HG03575 (cell line): Measurements from ENCODE around the gene PUS1.
"Not testable (repeated sequence)": the region's sequence is repeated elsewhere in the genome, so short reads cannot be mapped to it uniquely, and the experiment has no call there.

Source experiments
- ATAC-seq: cut with Tn5 transposase; IDR thresholded peaks from one replicate; pipeline ENCODE4 v1.9.1; 2021; ENCODE audit not compliant: unreplicated experiment, insufficient number of reproducible peaks, low FRiP score; ENCODE audit errors: extremely low read depth

Gene PUS1

DNA sequence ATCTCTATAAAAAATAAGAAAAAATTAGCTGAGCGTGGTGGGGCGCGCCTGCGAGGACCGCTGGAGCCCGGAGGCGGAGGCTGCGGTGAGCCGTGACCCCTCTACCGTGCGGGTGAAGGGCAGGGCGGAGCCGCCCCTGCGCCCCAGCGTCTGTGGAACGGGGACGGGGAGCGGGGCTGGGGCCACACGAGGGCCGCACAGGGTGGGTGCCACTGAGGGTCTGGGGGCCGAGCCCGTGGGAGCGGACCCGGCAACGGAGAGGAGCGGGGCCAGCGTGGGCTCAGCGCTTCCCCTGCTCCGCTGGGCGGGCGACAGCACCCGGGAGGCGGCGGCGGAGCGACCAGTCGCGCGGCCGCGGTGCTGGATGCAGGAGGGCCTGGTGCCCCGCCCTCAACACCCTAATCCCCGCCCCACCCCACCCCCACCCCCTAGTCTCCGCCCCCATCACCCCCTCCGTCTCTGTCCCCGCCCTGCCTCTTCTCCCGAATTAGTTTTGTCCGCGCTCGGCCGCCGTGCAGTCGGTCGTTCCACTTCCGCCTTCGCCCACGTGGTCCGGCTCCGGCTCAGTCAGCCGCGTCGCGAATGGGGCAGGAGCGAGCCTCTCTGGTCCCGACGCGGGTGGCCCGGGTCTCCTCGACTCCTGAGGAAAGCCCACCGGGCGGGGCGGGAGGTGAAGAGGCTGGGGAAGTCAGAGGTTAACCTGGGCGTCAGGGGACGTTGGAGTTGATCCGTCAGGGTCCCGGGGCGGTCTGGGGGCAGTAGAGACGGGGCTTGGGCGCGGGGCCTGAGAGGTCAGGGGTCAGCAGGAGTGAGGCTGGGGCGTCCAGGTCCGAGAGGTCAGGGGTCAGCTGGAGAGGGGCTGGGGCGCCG, at the start of gene PUS1:
Gene PUS1 (plus strand): TSS at position 566 of the 870 bp plus-strand sequence. CDS start 447 bp downstream, outside the sequence.
- ATAC-seq: no peak

DNA sequence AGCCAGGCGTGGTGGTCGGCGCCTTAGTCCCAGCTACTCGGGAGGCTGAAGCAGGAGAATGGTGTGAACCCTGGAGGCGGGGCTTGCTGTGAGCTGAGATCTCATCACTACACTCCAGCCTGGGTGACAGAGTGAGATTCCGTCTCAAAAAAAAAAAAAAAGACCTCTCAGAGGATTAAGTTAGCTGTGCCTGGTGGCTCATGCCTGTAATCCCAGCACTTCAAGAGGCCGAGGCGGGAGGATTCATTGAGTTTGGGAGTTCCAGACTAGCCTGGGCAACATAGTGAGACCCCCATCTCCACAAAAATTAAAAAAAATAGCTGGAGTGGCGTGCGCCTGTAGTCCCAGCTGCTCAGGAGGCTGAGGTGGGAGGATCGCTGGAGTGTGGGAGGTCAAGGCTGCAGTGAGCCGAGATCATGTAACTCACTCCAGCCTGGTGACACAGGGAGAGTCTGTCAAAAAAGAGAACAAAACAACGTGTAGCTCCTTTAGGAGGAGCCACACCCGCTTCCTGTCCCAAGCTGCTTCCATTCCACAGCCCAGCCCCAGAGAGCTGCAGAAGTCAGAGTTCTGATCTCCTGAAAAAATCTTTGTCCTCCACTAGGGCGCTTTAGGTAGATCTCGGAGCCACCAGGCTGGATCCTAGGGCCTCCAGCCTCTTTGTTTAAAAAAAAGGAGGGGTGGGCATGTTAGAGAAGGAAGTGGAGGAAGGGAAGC, 46.1 kb upstream of the PUS1 start:
- ATAC-seq: no peak

DNA sequence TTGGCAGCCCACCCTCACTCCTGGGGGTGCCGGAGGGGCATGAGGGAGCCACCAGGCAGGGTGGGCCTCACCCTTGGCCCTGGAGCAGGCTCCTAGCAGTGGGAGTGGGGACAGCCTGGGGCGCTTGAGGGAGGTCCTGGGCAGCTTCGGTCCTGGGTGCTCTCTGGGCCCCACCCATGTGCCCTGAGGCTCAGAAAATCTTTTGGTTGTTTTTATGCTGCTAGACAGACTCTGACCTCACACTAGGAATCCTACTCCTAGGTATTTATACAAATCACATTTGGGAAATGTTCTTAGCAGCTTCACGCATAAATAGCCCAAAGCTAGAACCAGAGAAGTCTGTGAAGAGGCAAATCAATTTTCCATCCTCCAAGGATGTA, 45.6 kb upstream of the PUS1 start:
- ATAC-seq: no peak

DNA sequence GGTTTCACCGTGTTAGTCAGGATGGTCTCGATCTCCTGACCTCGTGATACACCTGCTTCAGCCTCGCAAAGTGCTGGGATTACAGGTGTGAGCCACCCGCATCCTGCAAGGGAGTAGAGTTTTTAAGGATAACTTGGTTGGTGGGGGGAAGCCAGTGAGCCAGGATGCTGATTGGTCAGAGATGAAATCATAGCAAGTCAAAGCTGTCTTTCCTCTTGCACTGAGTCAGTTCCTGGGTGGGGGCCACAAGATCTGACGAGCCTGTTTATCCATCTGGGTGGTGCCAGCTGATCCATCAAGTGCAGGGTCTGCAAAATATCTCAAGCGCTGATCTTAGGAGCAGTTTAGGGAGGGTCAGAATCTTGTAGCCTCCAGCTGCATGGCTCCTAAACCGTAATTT, 44.0 kb upstream of the PUS1 start:
- not testable (repeated sequence) for ATAC-seq

GRCh38 chr12:131885543-131886057, 43.5 kb upstream of the PUS1 start:
- no peak for ATAC-seq

DNA sequence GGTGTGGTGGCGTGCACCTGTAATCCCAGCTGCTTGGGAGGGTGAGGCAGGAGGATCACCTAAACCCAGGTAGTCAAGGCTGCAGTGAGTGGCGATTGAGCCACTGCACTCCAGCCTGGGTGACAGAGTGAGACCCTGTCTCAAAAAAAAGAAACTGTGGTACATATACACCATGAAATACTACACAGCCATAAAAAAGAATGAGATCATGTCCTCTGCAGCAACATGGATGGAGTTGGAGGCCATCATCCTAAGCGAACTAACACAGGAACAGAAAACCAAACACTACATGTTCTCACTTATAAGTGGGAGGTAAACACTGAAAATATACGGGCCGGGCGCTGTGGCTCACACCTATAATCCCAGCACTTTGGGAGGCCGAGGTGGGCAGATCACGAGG, 37.4 kb upstream of the PUS1 start:
- not testable (repeated sequence) for ATAC-seq

DNA sequence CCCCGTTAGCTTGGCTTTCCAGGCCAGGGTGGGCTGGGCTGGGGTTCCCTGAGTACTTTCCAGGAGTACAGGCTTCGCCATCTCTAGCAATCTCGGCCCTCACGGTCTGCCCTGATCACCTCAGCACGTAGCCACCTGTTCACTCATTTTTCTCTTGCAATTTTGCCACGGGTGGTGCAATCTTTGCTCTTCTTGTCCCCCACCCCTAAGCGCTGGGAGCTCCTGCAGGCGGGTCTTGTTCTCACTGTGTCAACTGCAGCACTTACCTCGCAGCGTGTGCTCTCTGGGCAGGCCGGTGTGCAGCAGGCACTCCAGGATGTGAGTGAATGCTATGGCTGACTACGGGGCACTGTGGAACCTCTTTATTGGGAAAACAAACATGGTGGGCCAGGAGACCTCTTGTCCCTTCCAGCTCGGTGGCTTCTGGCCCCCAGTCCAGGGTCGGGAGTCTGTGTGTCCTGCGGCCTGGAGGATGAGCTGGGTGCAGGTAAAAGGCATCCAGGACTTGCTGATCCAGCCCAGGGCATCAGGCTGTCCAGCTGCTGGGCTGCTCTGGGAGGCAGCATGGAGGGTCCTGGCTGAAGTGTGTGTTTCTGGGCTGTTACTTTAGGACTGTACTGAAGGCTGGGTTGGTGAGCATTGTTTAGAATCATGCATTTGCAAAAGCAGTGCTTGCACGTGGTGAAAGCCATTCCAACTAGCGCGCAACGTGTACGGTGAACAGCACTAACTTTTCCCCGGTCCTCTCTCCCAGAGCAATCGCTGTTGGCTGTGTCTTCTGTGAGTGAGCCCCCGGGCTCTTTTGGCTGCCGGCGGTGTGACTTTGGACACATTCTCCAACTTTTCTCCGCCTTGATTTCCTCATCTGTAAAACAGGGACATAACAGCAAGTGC, 36.1 kb upstream of the PUS1 start:
- ATAC-seq: no peak

DNA sequence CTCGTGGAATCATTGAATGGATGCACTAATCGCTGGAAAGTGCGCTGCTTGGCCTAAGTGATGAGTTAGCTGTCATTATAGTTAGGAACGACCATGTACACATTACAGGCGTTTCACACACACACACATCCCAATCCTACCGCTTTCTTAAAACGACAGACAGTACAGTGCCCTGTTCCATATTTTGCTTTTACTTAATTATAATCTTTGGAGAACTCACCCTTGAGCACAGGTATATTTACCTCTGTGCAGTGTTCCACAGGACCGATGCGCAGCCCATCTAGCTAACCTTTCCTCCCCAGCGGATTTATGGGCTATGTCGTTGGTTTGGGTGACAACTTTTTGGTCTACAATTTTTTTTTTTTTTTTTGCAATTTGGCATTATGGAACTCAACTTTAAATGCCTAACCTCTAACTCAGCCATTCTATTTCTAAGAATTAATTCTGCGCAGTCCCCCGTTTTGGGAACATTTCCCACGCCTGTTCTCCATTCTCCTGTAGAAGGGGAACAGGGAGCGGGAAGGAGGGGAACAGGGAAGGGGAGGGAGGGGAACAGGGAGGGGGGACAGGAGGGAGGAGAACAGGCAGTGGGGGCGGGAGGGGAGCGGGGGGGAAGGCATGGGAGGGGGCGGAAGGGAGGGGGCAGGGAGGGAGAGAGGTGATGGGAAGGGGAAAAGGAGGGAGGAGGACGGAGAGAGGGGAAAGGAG, 35.3 kb upstream of the PUS1 start:
- ATAC-seq: no peak

GRCh38 chr12:131894313-131894860, 34.7 kb upstream of the PUS1 start, which contains the start of gene ULK1:
Gene ULK1, plus strand, starts transcription at chr12:131894622. Its CDS starts 380 bp downstream, at chr12:131895002.
- ATAC-seq: no peak

GRCh38 chr12:131894981-131895639, 34.0 kb upstream of the PUS1 start:
- no peak for ATAC-seq

- no peak for ATAC-seq
These were observed 33.4 kb upstream of the PUS1 start for GRCh38 chr12:131895640-131896079.

GRCh38 chr12:131896080-131896810, 32.8 kb upstream of the PUS1 start:
- ATAC-seq: no peak

DNA sequence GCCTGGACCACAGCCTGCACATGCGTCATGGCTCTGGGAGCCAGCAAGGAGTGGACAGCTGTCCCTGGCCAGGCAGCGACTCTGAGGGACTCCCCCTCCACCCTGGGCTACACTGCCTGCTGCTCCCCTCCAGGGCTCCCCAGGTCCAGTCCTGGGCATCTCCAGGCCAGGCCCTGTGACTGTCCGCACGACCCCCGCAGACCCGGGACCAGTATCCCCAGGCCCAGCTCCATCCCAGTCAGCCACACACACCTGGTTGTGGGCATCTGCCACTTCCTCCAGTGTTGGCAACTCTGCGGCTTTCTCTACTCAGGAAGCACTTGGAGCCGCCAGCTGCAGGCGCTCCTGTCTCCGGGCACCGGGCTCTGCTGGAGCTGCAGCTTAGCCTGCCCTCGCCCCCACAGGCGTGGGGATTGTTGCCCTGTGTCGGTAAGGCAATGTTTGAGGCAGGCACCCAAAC, 32.2 kb upstream of the PUS1 start:
- ATAC-seq: no peak

- ATAC-seq: no peak
These were observed 31.8 kb upstream of the PUS1 start for GRCh38 chr12:131897276-131897675.

DNA sequence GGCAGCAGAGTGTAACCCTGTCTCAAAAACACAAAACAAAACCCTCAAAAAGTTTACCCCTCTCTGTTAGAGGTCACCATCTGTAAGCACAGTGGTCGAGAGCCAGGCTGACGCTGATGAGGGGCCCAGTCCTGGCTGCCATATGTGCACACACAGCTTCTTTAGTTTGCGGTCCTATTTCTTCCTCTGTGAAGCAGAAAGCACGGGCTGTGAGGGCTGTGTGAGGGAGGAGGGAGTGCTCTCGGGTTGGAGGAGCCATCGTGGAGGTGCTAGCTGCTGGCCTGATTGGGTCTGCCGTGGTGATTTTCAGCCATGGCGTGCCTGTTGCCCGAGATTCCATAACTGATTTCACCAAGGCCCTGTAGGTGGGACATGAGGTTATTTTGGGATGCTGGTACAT, 31.2 kb upstream of the PUS1 start:
- no peak for ATAC-seq

- no peak for ATAC-seq
These were observed 28.7 kb upstream of the PUS1 start for GRCh38 chr12:131900397-131900796.
